HepG2 (cell line): ENCODE results near the gene NFATC2. TPM values are rescaled to one million over a fixed set of nuclear protein-coding genes. Genes with fewer than 3 reads are reported as not detected.

Source experiments
- ATF3 ChIP-seq: sonication (generic); formaldehyde crosslinking; IDR thresholded peaks from 2 replicates; pipeline ENCODE4 v1.4.0; 2020; ENCODE audit warnings: missing genetic modification reagents
- BATF2 ChIP-seq: sonication (generic); formaldehyde crosslinking; IDR thresholded peaks from 2 replicates; pipeline ENCODE4 v1.8.0; 2022; ENCODE audit warnings: mild to moderate bottlenecking, missing genetic modification reagents, moderate library complexity
- BRF2 ChIP-seq: sonication (generic); formaldehyde crosslinking; IDR thresholded peaks from 2 replicates; pipeline ENCODE4 v1.8.1; 2022; ENCODE audit warnings: mild to moderate bottlenecking, missing genetic modification reagents
- FOXA3 ChIP-seq: IDR thresholded peaks from 2 replicates; pipeline ENCODE4 v1.6.1; 2016; ENCODE audit warnings: missing genetic modification reagents, missing compliant biosample characterization
- MAFG ChIP-seq: sonication (generic); formaldehyde crosslinking; IDR thresholded peaks from 2 replicates; pipeline ENCODE4 v1.5.1; 2020; ENCODE audit warnings: mild to moderate bottlenecking, missing genetic modification reagents
- MAX ChIP-seq: IDR thresholded peaks from 2 replicates; pipeline ENCODE4 v1.6.1; 2012; ENCODE audit warnings: inconsistent platforms
- MED1 ChIP-seq: sonication (generic); formaldehyde crosslinking; IDR thresholded peaks from 2 replicates; pipeline ENCODE4 v1.4.0; 2020; ENCODE audit warnings: missing genetic modification reagents
- NBN ChIP-seq: fragments of 450-650 bp; conservative IDR thresholded peaks from 2 replicates; pipeline ENCODE4 v1.6.1; 2017
- SOX5 ChIP-seq: IDR thresholded peaks from 2 replicates; pipeline ENCODE4 v1.6.1; 2016; ENCODE audit warnings: borderline replicate concordance
- SRSF1 ChIP-seq: fragments of 200-400 bp; formaldehyde crosslinking; optimal IDR thresholded peaks from 2 replicates; pipeline ENCODE3; 2017; ENCODE audit warnings: mild to moderate bottlenecking, low read depth, low read length, moderate library complexity
- SSRP1 ChIP-seq: IDR thresholded peaks from 2 replicates; pipeline ENCODE4 v1.6.1; 2016; ENCODE audit warnings: control low read depth
- TSC22D2 ChIP-seq: sonication (generic); formaldehyde crosslinking; IDR thresholded peaks from 2 replicates; pipeline ENCODE4 v1.5.1; 2020; ENCODE audit warnings: missing genetic modification reagents, mild to moderate bottlenecking, borderline replicate concordance
- ZBTB39 ChIP-seq: sonication (generic); formaldehyde crosslinking; IDR thresholded peaks from 2 replicates; pipeline ENCODE4 v1.5.0; 2020; ENCODE audit warnings: missing genetic modification reagents
- ZBTB43 ChIP-seq: sonication (generic); formaldehyde crosslinking; conservative IDR thresholded peaks from 2 replicates; pipeline ENCODE4 v1.4.0; 2020; ENCODE audit warnings: missing genetic modification reagents
- ZFP90 ChIP-seq: sonication (generic); formaldehyde crosslinking; IDR thresholded peaks from 2 replicates; pipeline ENCODE4 v1.8.0; 2022; ENCODE audit warnings: missing genetic modification reagents, mild to moderate bottlenecking, inconsistent platforms, borderline replicate concordance
- ZNF20 ChIP-seq: sonication (generic); formaldehyde crosslinking; IDR thresholded peaks from 2 replicates; pipeline ENCODE4 v1.4.0; 2020; ENCODE audit warnings: mild to moderate bottlenecking, moderate library complexity, missing genetic modification reagents
- ZNF235 ChIP-seq: sonication (generic); formaldehyde crosslinking; IDR thresholded peaks from 2 replicates; pipeline ENCODE4 v1.8.1; 2023; ENCODE audit warnings: mild to moderate bottlenecking, missing genetic modification reagents, borderline replicate concordance
- ZNF33A ChIP-seq: sonication (generic); formaldehyde crosslinking; IDR thresholded peaks from 2 replicates; pipeline ENCODE4 v1.5.1; 2020; ENCODE audit warnings: missing genetic modification reagents, mild to moderate bottlenecking, moderate library complexity, borderline replicate concordance
- ZNF446 ChIP-seq: sonication (generic); formaldehyde crosslinking; IDR thresholded peaks from 2 replicates; pipeline ENCODE4 v1.5.0; 2020; ENCODE audit warnings: mild to moderate bottlenecking, missing genetic modification reagents
- ZNF547 ChIP-seq: sonication (generic); formaldehyde crosslinking; IDR thresholded peaks from 2 replicates; pipeline ENCODE4 v1.5.1; 2020; ENCODE audit warnings: mild to moderate bottlenecking, missing genetic modification reagents
- ZNF746 ChIP-seq: sonication (generic); formaldehyde crosslinking; IDR thresholded peaks from 2 replicates; pipeline ENCODE4 v1.8.0; 2022; ENCODE audit warnings: mild to moderate bottlenecking, missing genetic modification reagents
- ZNF775 ChIP-seq: sonication (generic); formaldehyde crosslinking; IDR thresholded peaks from 2 replicates; pipeline ENCODE4 v1.4.0; 2020; ENCODE audit warnings: missing genetic modification reagents, mild to moderate bottlenecking, moderate library complexity, borderline replicate concordance
- ZNF784 ChIP-seq: sonication (generic); formaldehyde crosslinking; IDR thresholded peaks from 2 replicates; pipeline ENCODE4 v1.5.1; 2020; ENCODE audit warnings: missing genetic modification reagents, mild to moderate bottlenecking, borderline replicate concordance
- ZSCAN25 ChIP-seq: sonication (generic); formaldehyde crosslinking; IDR thresholded peaks from 2 replicates; pipeline ENCODE4 v1.8.0; 2022; ENCODE audit warnings: mild to moderate bottlenecking, missing genetic modification reagents
- polyA plus RNA-seq, 8 experiments: library from polyadenylated mRNA; depleted of rRNA in 3 of 8; stranded (reverse) in 7 of 8; unstranded in 1 of 8; fragments of >200 nt; fragmentation: Illumina TruSeq in 4 of 8; extraction: Trizol in 4 of 8; gene quantifications; 2 replicates each; pipeline versions ENCODE4 v1.2.1 to v1.2.3, GENCODE V29; 2011 to 2016; ENCODE audit warnings: low read depth in 4 of 8, missing spikeins in 1 of 8, mixed read lengths in 1 of 8; ENCODE audit not compliant: insufficient read depth in 1 of 8
- total RNA-seq, 5 experiments: library from RNA; depleted of rRNA; stranded (reverse); fragments of >200 nt; fragmentation: Illumina TruSeq; extraction: Trizol; gene quantifications; 2 replicates each; pipeline ENCODE4 v1.2.3, GENCODE V29; 2016; ENCODE audit warnings: low read depth in 1 of 5

Gene NFATC2
- total and polyA plus RNA-seq, 2 of the 13 experiments (the other 11 are each of a cell fraction or from before 2014, with no cell fraction given): 1.9 to 3.3 TPM

GRCh38 chr20:51542571-51543421 is at the start of gene NFATC2 (continued):
- no peak for TF ChIP-seq MAFG (CRISPR knock-in tag)
- TF ChIP-seq SSRP1 (CRISPR knock-in tag): no peak
- no peak for TF ChIP-seq ZNF775 (CRISPR knock-in tag)
- no peak for TF ChIP-seq ZNF446 (CRISPR knock-in tag)
- TF ChIP-seq ZNF746 (CRISPR knock-in tag): no peak; the same call in 1 of the 2 replicates
- no peak for TF ChIP-seq ZNF547 (CRISPR knock-in tag)
- TF ChIP-seq ATF3 (CRISPR knock-in tag): no peak; the same call in 1 of the 2 replicates
- TF ChIP-seq ZFP90 (CRISPR knock-in tag): no peak
- TF ChIP-seq NBN: no peak
- no peak for TF ChIP-seq TSC22D2 (CRISPR knock-in tag)
- TF ChIP-seq ZBTB43: no peak
- TF ChIP-seq ZNF33A (CRISPR knock-in tag): no peak
- no peak for TF ChIP-seq SOX5 (CRISPR knock-in tag)
- no peak; the same call in 1 of the 2 replicates for TF ChIP-seq ZBTB39 (CRISPR knock-in tag)
- 0 out of 2 replicates have a peak, but pooled peaks have one; percentile 52 for TF ChIP-seq ZSCAN25 (CRISPR knock-in tag)
- no peak for TF ChIP-seq FOXA3 (CRISPR knock-in tag)
- no peak for TF ChIP-seq ZNF20
- TF ChIP-seq BATF2: no peak
- peak; percentile 55; the same call in 1 of the 2 replicates for TF ChIP-seq MAX
- TF ChIP-seq SRSF1: peak; percentile 6
- TF ChIP-seq ZNF235 (CRISPR knock-in tag): peak; percentile 82
- TF ChIP-seq MED1: no peak
- 0 out of 2 replicates have a peak, but pooled peaks have one; percentile 80 for TF ChIP-seq ZNF784 (CRISPR knock-in tag)
- no peak for TF ChIP-seq BRF2 (CRISPR knock-in tag)
